Tracheal epithelial cell (primary cell): ENCODE results near the gene FAM209B. TPM values are rescaled to one million over a fixed set of nuclear protein-coding genes. Genes with fewer than 3 reads are reported as not detected.

Experiments used
- total RNA-seq: library from RNA; depleted of rRNA; stranded (reverse); fragments of >200 nt; gene quantifications from 2 replicates; pipeline ENCODE4 v1.2.1, GENCODE V29; 2014

FAM209B gene
- not detected in 2 replicates for total RNA-seq

GRCh38 chr20:56532946-56533345 lies at the start of gene FAM209B:
TSS of gene FAM209B (plus strand) at chr20:56533246. CDS start at chr20:56533342, 96 bp downstream.

GRCh38 chr20:56524444-56524843 lies 8.6 kb upstream of the FAM209B start, which contains the start of gene FAM209A:
TSS of gene FAM209A (plus strand) at chr20:56524744. CDS start at chr20:56524809, 65 bp downstream.

Other genes with a start within 250 kb of the FAM209B start
- 24.8 and 26.0 TPM in 2 replicates for gene FAM210B, start 174.3 kb upstream of the FAM209B start, total RNA-seq
- gene AURKA, start 141.0 kb upstream of the FAM209B start, total RNA-seq = 6.4 and 9.6 TPM in 2 replicates
- gene CSTF1, start 140.6 kb upstream of the FAM209B start, total RNA-seq = 19.6 and 20.7 TPM in 2 replicates
- 0.21 and 0.24 TPM in 2 replicates for gene CASS4, start 121.0 kb upstream of the FAM209B start, total RNA-seq
- 59.9 and 63.4 TPM in 2 replicates for gene RTF2, start 64.6 kb upstream of the FAM209B start, total RNA-seq
- not detected in 2 replicates for gene FAM209A, start 8.5 kb upstream of the FAM209B start, total RNA-seq
- 1.7 and 1.9 TPM in 2 replicates for gene TFAP2C, start 96.1 kb downstream of the FAM209B start, total RNA-seq